Measurements from ENCODE around the gene KAZN. TPM values are rescaled to one million over a fixed set of nuclear protein-coding genes. Genes with fewer than 3 reads are reported as not detected.

The KAZN gene
- total RNA-seq, 1 donor from 2014 or later = 7.9 TPM

DNA sequence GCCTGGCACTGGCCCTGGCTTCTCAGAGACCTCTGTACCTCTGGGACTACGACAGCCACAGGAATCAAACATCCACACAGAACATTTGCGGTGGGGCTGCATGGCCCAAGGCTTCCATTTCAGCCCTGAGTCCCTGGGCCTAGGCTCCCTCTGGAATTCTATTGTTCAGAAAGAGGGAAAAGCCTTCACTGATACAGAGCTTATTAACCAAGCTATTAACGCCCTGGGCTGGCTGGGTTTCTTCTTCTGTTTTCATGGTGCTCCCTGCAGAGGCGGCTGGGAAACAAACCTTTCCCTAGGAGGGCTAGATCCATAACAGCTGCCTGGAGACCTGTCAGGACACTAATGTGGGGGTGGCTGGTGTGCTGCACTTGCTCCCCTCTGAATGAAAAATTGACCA is 88.2 kb downstream of the KAZN start:
- Mint-ChIP-seq H3K4me3 (ENCODE audit: unreplicated experiment) (no peak overlapping the region), H3K27me3 (ENCODE audit: unreplicated experiment) (peaks cover 2% of the 10 kb centered on the region), H3K4me1 (ENCODE audit: low read depth, unreplicated experiment) (peaks cover 7% of the 10 kb centered on the region), H3K9me3 (ENCODE audit: unreplicated experiment) (peaks cover 2% of the 10 kb centered on the region), H3K27ac (ENCODE audit: unreplicated experiment) (no peak overlapping the region), H3K36me3 (ENCODE audit: unreplicated experiment) (no peaks in the 10 kb centered on the region)
- no peak for DNase-seq
- TF ChIP-seq, protein P1, sequence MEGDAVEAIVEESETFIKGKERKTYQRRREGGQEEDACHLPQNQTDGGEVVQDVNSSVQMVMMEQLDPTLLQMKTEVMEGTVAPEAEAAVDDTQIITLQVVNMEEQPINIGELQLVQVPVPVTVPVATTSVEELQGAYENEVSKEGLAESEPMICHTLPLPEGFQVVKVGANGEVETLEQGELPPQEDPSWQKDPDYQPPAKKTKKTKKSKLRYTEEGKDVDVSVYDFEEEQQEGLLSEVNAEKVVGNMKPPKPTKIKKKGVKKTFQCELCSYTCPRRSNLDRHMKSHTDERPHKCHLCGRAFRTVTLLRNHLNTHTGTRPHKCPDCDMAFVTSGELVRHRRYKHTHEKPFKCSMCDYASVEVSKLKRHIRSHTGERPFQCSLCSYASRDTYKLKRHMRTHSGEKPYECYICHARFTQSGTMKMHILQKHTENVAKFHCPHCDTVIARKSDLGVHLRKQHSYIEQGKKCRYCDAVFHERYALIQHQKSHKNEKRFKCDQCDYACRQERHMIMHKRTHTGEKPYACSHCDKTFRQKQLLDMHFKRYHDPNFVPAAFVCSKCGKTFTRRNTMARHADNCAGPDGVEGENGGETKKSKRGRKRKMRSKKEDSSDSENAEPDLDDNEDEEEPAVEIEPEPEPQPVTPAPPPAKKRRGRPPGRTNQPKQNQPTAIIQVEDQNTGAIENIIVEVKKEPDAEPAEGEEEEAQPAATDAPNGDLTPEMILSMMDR (IDR thresholded peaks at IDR 0.05; ENCODE audit: partially characterized antibody, unreplicated experiment) = no peak

DNA sequence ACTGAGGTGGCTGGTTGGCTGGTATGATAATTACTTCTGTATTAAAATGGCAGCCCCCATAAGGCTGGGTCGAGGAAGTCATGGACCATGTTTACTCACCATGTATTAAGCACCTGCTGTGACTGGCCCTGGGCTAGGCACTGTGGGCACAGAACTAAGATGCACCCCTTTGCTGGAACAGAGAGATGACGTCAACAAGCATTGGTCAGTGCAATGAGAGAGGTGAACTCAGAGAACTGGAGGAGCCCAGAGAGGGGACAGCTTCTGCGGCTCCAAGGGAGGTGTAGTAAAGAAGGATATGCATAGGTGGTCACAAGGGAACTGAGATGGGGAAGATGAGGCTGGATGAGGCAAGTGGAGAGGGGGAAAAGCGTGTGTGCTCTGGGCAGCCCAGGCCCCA is 88.7 kb downstream of the KAZN start:
- TF ChIP-seq, protein P1 (IDR thresholded peaks at IDR 0.05; ENCODE audit: partially characterized antibody, unreplicated experiment) = no peak
- peaks cover 7% of the 10 kb centered on the region for H3K4me1 Mint-ChIP-seq (ENCODE audit: low read depth, unreplicated experiment)
- H3K9me3 Mint-ChIP-seq (ENCODE audit: unreplicated experiment) = peaks cover 2% of the 10 kb centered on the region

GRCh38 chr1:14689996-14690615 is 91.6 kb downstream of the KAZN start:
- Mint-ChIP-seq H3K27ac (ENCODE audit: unreplicated experiment) (no peak overlapping the region), H3K4me3 (ENCODE audit: unreplicated experiment) (no peak overlapping the region), H3K4me1 (ENCODE audit: low read depth, unreplicated experiment) (peaks cover 18% of the 10 kb centered on the region), H3K27me3 (ENCODE audit: unreplicated experiment) (no peaks in the 10 kb centered on the region), H3K36me3 (ENCODE audit: unreplicated experiment) (no peaks in the 10 kb centered on the region), H3K9me3 (ENCODE audit: unreplicated experiment) (peaks cover 2% of the 10 kb centered on the region)
- TF ChIP-seq, protein P1 (IDR thresholded peaks at IDR 0.05; ENCODE audit: partially characterized antibody, unreplicated experiment) = no peak
- no peak for DNase-seq

More for the DNA sequence above, 88.7 kb downstream of the KAZN start:
- no peak overlapping the region for H3K4me3 Mint-ChIP-seq (ENCODE audit: unreplicated experiment)
- no peak overlapping the region for H3K27ac Mint-ChIP-seq (ENCODE audit: unreplicated experiment)
- DNase-seq = no peak
- no peaks in the 10 kb centered on the region for H3K27me3 Mint-ChIP-seq (ENCODE audit: unreplicated experiment)
- no peaks in the 10 kb centered on the region for H3K36me3 Mint-ChIP-seq (ENCODE audit: unreplicated experiment)

DNA sequence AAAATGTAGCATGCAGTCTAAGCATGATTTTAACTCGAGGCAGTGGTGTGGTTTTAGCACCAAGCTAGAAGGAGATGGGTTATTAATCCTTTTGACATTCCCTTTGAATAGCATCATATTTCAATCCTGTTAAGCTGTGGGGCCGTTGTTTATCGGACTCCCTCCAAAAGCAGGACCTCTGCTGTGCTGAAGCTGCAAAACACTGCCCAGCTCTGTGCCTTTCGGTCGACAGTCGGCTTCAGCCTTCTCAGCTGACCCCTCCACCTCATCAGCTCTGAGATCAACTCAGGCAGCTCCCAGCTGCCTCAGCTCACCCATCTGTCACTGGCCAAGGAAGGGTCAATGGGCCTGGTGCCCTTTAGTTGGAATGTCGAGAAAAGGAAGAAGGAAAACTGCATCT is 95.5 kb downstream of the KAZN start:
- Mint-ChIP-seq H3K36me3 (ENCODE audit: unreplicated experiment) (no peaks in the 10 kb centered on the region), H3K27me3 (ENCODE audit: unreplicated experiment) (peaks cover 6% of the 10 kb centered on the region), H3K9me3 (ENCODE audit: unreplicated experiment) (peaks cover 9% of the 10 kb centered on the region), H3K4me1 (ENCODE audit: low read depth, unreplicated experiment) (peaks cover 36% of the 10 kb centered on the region), H3K27ac (ENCODE audit: unreplicated experiment) (peak overlapping the region; percentile 4), H3K4me3 (ENCODE audit: unreplicated experiment) (peak overlapping the region; percentile 9)
- peak; percentile 56 for DNase-seq
- TF ChIP-seq, protein P1 (IDR thresholded peaks at IDR 0.05; ENCODE audit: partially characterized antibody, unreplicated experiment) = no peak

DNA sequence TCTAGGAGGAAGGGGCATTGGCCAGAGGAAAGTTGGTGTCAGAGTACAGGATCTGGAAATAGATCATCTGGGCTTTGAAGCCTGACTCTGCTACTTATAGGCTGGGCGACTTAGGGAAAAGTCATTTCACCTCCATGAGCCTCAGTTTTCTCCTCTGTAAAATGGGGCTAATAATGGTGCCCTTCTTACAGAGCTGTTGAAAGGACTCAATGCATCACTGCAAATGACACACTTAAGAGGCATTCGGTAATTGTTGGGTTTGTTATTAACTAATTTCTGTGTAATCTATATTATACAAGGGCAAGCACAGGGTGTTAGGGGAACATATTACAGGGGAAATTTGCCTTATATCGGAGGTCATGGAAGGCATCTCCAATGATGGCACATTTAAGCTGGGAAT is 96.1 kb downstream of the KAZN start:
- no peak for DNase-seq
- peaks cover 43% of the 10 kb centered on the region for H3K4me1 Mint-ChIP-seq (ENCODE audit: low read depth, unreplicated experiment)
- H3K27me3 Mint-ChIP-seq (ENCODE audit: unreplicated experiment) = peaks cover 6% of the 10 kb centered on the region
- H3K36me3 Mint-ChIP-seq (ENCODE audit: unreplicated experiment) = no peaks in the 10 kb centered on the region
- TF ChIP-seq, protein P1 (IDR thresholded peaks at IDR 0.05; ENCODE audit: partially characterized antibody, unreplicated experiment) = no peak
- H3K4me3 Mint-ChIP-seq (ENCODE audit: unreplicated experiment) = no peak overlapping the region
- no peak overlapping the region for H3K27ac Mint-ChIP-seq (ENCODE audit: unreplicated experiment)
- H3K9me3 Mint-ChIP-seq (ENCODE audit: unreplicated experiment) = peaks cover 9% of the 10 kb centered on the region
